H9 (cell line): Measurements from ENCODE around the gene MRGPRF. TPM values are rescaled to one million over a fixed set of nuclear protein-coding genes. Genes with fewer than 3 reads are reported as not detected.

Experiments used
- DNase-seq: peaks from one replicate; pipeline ENCODE4 v3.0.0-alpha.2; 2017
- H2AFZ ChIP-seq: one replicate; pipeline ENCODE4 v1.6.1; 2013; ENCODE audit warnings: mild to moderate bottlenecking, low read length, control low read depth, moderate library complexity
- H2AK5ac ChIP-seq: 2 replicates; pipeline ENCODE4 v1.6.1; 2013; ENCODE audit warnings: low read length, control low read depth, mixed read lengths; ENCODE audit not compliant: insufficient read length
- H2BK120ac ChIP-seq: one replicate; pipeline ENCODE4 v1.6.1; 2013; ENCODE audit warnings: low read depth, mild to moderate bottlenecking, low read length, control low read depth, inconsistent platforms; ENCODE audit not compliant: poor library complexity, severe bottlenecking
- H2BK12ac ChIP-seq: 2 replicates; pipeline ENCODE4 v1.6.1; 2013; ENCODE audit warnings: low read length, control low read depth, mixed read lengths, low read depth; ENCODE audit not compliant: insufficient read length
- H2BK15ac ChIP-seq: 2 replicates; pipeline ENCODE4 v1.6.1; 2013; ENCODE audit warnings: low read depth, low read length, control low read depth
- H2BK20ac ChIP-seq: one replicate; pipeline ENCODE4 v1.6.1; 2013; ENCODE audit warnings: low read depth, mild to moderate bottlenecking, low read length, control low read depth, inconsistent platforms; ENCODE audit not compliant: poor library complexity, severe bottlenecking
- H2BK5ac ChIP-seq: 2 replicates; pipeline ENCODE4 v1.6.1; 2013; ENCODE audit warnings: low read length, control low read depth, mixed read lengths; ENCODE audit not compliant: insufficient read length
- H3K14ac ChIP-seq: 2 replicates; pipeline ENCODE4 v1.6.1; 2013; ENCODE audit warnings: low read length, control low read depth; ENCODE audit not compliant: insufficient read depth
- H3K18ac ChIP-seq: 2 replicates; pipeline ENCODE4 v1.6.1; 2013; ENCODE audit warnings: low read depth, mild to moderate bottlenecking, mixed read lengths, low read length, control low read depth; ENCODE audit not compliant: insufficient read length
- H3K23ac ChIP-seq: 2 replicates; pipeline ENCODE4 v1.6.1; 2013; ENCODE audit warnings: low read length, control low read depth, mixed read lengths, low read depth; ENCODE audit not compliant: insufficient read length
- H3K23me2 ChIP-seq: 2 replicates; pipeline ENCODE4 v1.6.1; 2013; ENCODE audit warnings: low read depth, mild to moderate bottlenecking, mixed read lengths, low read length, control low read depth; ENCODE audit not compliant: insufficient read length, poor library complexity, severe bottlenecking
- H3K27ac ChIP-seq: 2 replicates; pipeline ENCODE4 v1.5.1; 2013; ENCODE audit warnings: low read length, control low read depth, mixed read lengths, low read depth; ENCODE audit not compliant: insufficient read length
- H3K27me3 ChIP-seq: 2 replicates; pipeline ENCODE4 v1.6.1; 2013; ENCODE audit warnings: low read length, control low read depth, inconsistent platforms; ENCODE audit not compliant: insufficient read depth
- H3K4ac ChIP-seq: 2 replicates; pipeline ENCODE4 v1.6.1; 2013; ENCODE audit warnings: low read depth, mild to moderate bottlenecking, control low read depth, inconsistent platforms, low read length, moderate library complexity
- H3K4me1 ChIP-seq: 2 replicates; pipeline ENCODE4 v1.6.1; 2013; ENCODE audit warnings: low read length, control low read depth, inconsistent platforms; ENCODE audit not compliant: insufficient read depth
- H3K4me2 ChIP-seq: 2 replicates; pipeline ENCODE4 v1.6.1; 2013; ENCODE audit warnings: low read length, control low read depth, mixed read lengths; ENCODE audit not compliant: insufficient read length, insufficient read depth
- H3K56ac ChIP-seq: 2 replicates; pipeline ENCODE4 v1.6.1; 2013; ENCODE audit warnings: low read depth, mild to moderate bottlenecking, mixed read lengths, low read length, control low read depth; ENCODE audit not compliant: insufficient read length
- H3K79me1 ChIP-seq: 2 replicates; pipeline ENCODE4 v1.6.1; 2013; ENCODE audit warnings: low read depth, mild to moderate bottlenecking, moderate library complexity, low read length, control low read depth, inconsistent platforms; ENCODE audit not compliant: insufficient read depth, poor library complexity, severe bottlenecking
- H3K79me2 ChIP-seq: 2 replicates; pipeline ENCODE4 v1.6.1; 2013; ENCODE audit warnings: low read length, control low read depth, inconsistent platforms; ENCODE audit not compliant: insufficient read depth
- H3K9ac ChIP-seq: 2 replicates; pipeline ENCODE4 v1.6.1; 2013; ENCODE audit warnings: low read length, control low read depth, mixed read lengths; ENCODE audit not compliant: insufficient read length; ENCODE audit errors: extremely low read depth
- H3K9me3 ChIP-seq: one replicate; pipeline ENCODE4 v1.6.1; 2013; ENCODE audit warnings: low read depth, low read length, inconsistent platforms; ENCODE audit not compliant: control insufficient read depth
- H3T11ph ChIP-seq: one replicate; pipeline ENCODE4 v1.6.1; 2013; ENCODE audit warnings: mild to moderate bottlenecking, low read length, control low read depth, inconsistent platforms
- H4K20me1 ChIP-seq: one replicate; pipeline ENCODE4 v1.6.1; 2013; ENCODE audit not compliant: control insufficient read depth, insufficient read length, insufficient read depth
- H4K5ac ChIP-seq: 2 replicates; pipeline ENCODE4 v1.6.1; 2013; ENCODE audit warnings: low read depth, mild to moderate bottlenecking, mixed read lengths, low read length, control low read depth; ENCODE audit not compliant: insufficient read length
- H4K8ac ChIP-seq: replicated peaks from 2 replicates; pipeline ENCODE4 v1.6.1; 2013; ENCODE audit warnings: low read length, control low read depth, mixed read lengths, low read depth; ENCODE audit not compliant: insufficient read length
- H4K91ac ChIP-seq: 2 replicates; pipeline ENCODE4 v1.6.1; 2013; ENCODE audit warnings: low read depth, mild to moderate bottlenecking, moderate library complexity, mixed read lengths, low read length, control low read depth; ENCODE audit not compliant: insufficient read length
- H3K27ac Mint-ChIP-seq, 3 experiments: 2 replicates in 2 of 3; 3 replicates in 1 of 3; pipeline ENCODE4 v1.8.0; 2020 to 2021; ENCODE audit warnings: mixed read lengths in 3 of 3, mild to moderate bottlenecking in 1 of 3, moderate library complexity in 1 of 3
- H3K27me3 Mint-ChIP-seq: 2 replicates; pipeline ENCODE4 v1.8.0; 2021; ENCODE audit warnings: low read depth, mild to moderate bottlenecking, moderate library complexity, mixed read lengths
- H3K36me3 Mint-ChIP-seq, 3 experiments: 2 replicates in 2 of 3; 3 replicates in 1 of 3; pipeline ENCODE4 v1.8.0; 2020 to 2021; ENCODE audit warnings: low read depth in 3 of 3, mixed read lengths in 3 of 3; ENCODE audit not compliant: insufficient read depth in 1 of 3
- H3K4me1 Mint-ChIP-seq, 2 experiments: 2 replicates each; pipeline ENCODE4 v1.8.0; 2020; ENCODE audit warnings: mixed read lengths in 2 of 2
- H3K4me3 Mint-ChIP-seq, 2 experiments: 2 replicates in 1 of 2; 3 replicates in 1 of 2; pipeline ENCODE4 v1.8.0; 2020 to 2021; ENCODE audit warnings: mild to moderate bottlenecking in 2 of 2, mixed read lengths in 2 of 2, moderate library complexity in 1 of 2
- H3K9me3 Mint-ChIP-seq, 2 experiments: 2 replicates in 1 of 2; 3 replicates in 1 of 2; pipeline ENCODE4 v1.8.0; 2020; ENCODE audit warnings: mild to moderate bottlenecking in 2 of 2, mixed read lengths in 2 of 2, moderate library complexity in 1 of 2
- WGBS: extraction: QIAGEN DNeasy Blood & Tissue Kit; methylation state at CpG from one replicate; pipeline ENCODE4 v1.1.7; 2013; ENCODE audit warnings: missing lambda C conversion rate, low lambda C conversion rate, mixed read lengths; ENCODE audit not compliant: insufficient read length; ENCODE audit errors: extremely low coverage; 5-methylcytosine and 5-hydroxymethylcytosine counted together
- total RNA-seq: library from RNA; stranded (reverse); gene quantifications from 2 replicates; pipeline ENCODE4 v1.2.1, GENCODE V29; 2021
- TF ChIP-seq, protein P1 (sequence below): fragments of 200-600 bp; sonication (generic); conservative IDR thresholded peaks from 3 replicates; pipeline ENCODE4 v1.8.0; 2021; ENCODE audit warnings: antibody characterized with exemption, mild to moderate bottlenecking

Gene MRGPRF
- total RNA-seq, 1 experiment from 2014 or later = 4.0 TPM

DNA sequence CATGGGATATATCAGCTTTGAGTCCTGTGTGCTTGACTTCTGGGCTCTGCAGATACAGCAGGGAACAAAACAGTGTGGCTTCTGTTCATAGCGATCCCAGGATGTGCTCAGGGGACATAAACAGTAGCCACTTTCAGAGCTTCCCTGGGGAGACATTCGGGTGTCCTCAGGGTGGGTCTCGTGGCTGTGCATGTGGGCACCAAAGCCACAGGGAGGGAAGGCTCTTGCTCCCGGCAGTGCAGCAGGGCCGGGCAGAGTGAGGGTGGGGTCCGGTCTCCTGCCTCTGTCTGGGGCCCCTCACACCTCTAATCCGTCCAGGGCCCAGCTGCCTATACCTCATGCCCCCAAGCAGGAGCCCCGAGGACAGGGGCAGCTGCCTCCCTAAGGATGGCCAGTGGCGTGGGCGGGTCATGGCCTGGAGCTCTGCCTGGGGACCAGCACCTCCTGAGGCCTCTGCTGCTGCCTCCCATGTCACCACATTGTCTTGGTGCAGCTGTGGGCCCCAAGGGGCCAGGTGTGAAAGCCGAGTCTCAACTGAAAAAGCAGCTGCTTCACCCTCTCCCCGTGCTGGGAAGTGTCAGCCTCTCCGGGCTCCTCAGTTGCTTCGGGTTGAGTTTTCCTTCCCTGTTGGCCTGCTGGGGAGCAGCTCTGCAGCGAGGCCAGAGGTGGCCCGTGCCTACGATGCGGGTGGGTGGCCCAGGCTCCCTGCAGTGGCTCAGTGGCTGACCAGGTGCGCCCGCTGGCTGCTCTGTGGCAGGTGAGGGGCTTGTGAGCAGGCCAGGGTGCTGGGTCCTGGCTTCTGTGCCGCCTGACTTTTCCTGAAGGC lies 39.5 kb upstream of the MRGPRF start:
- no peak overlapping the region for H2BK20ac ChIP-seq
- Mint-ChIP-seq H3K36me3 (peaks cover 0 to 16% (median 9%) of the 10 kb centered on the region in 3 experiments; a peak in 4 of 7 replicates), H3K4me3 (no peak overlapping the region), H3K4me1 (peaks cover 14 to 17% of the 10 kb centered on the region in 2 experiments), H3K27ac (peak overlapping the region in 2 of 3 experiments; percentile 55 to 87; a peak in 3 of 7 replicates), H3K9me3 (no peaks in the 10 kb centered on the region), H3K27me3 (no peaks in the 10 kb centered on the region)
- no peak overlapping the region; the same call in 1 of the 2 replicates for H3K14ac ChIP-seq
- no peak overlapping the region for H2BK12ac ChIP-seq
- no peak overlapping the region for H3K4me2 ChIP-seq
- no peaks in the 10 kb centered on the region for H3K9me3 ChIP-seq
- H3K4ac ChIP-seq = no peak overlapping the region
- no peak overlapping the region for H2BK5ac ChIP-seq
- TF ChIP-seq, protein P1, sequence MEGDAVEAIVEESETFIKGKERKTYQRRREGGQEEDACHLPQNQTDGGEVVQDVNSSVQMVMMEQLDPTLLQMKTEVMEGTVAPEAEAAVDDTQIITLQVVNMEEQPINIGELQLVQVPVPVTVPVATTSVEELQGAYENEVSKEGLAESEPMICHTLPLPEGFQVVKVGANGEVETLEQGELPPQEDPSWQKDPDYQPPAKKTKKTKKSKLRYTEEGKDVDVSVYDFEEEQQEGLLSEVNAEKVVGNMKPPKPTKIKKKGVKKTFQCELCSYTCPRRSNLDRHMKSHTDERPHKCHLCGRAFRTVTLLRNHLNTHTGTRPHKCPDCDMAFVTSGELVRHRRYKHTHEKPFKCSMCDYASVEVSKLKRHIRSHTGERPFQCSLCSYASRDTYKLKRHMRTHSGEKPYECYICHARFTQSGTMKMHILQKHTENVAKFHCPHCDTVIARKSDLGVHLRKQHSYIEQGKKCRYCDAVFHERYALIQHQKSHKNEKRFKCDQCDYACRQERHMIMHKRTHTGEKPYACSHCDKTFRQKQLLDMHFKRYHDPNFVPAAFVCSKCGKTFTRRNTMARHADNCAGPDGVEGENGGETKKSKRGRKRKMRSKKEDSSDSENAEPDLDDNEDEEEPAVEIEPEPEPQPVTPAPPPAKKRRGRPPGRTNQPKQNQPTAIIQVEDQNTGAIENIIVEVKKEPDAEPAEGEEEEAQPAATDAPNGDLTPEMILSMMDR = no peak
- H4K5ac ChIP-seq = no peak overlapping the region
- H3K27me3 ChIP-seq = no peaks in the 10 kb centered on the region
- no CpG with 5 or more reads among the region's 21 CpGs for WGBS
- H3K23me2 ChIP-seq = peaks cover 5% of the 10 kb centered on the region
- peaks cover 15% of the 10 kb centered on the region; the same call in 1 of the 2 replicates for H3K79me2 ChIP-seq
- H3K27ac ChIP-seq = no peak overlapping the region
- no peak overlapping the region for H4K91ac ChIP-seq
- H2BK15ac ChIP-seq = no peak overlapping the region
- no peak overlapping the region for H3T11ph ChIP-seq
- no peak overlapping the region for H3K56ac ChIP-seq
- no peak overlapping the region for H4K8ac ChIP-seq
- H2AFZ ChIP-seq = no peak overlapping the region
- H3K23ac ChIP-seq = no peak overlapping the region
- peaks cover 5% of the 10 kb centered on the region for H3K79me1 ChIP-seq
- H3K9ac ChIP-seq = no peak overlapping the region
- no peak overlapping the region for H3K18ac ChIP-seq
- peaks cover 4% of the 10 kb centered on the region; the same call in 1 of the 2 replicates for H3K4me1 ChIP-seq
- no peak overlapping the region for H2BK120ac ChIP-seq
- H4K20me1 ChIP-seq = no peaks in the 10 kb centered on the region
- H2AK5ac ChIP-seq = no peak overlapping the region
- no peak for DNase-seq
